Hepatocyte (in vitro differentiated cells): ENCODE measurements around the gene SF3B4. TPM values are rescaled to one million over a fixed set of nuclear protein-coding genes. Genes with fewer than 3 reads are reported as not detected.
A peak's percentile ranks its signal among the peaks of the same experiment; 100 is the strongest.

Source experiments
- DNase-seq: peaks from one replicate; pipeline ENCODE4 v3.0.0-alpha.2; 2016; ENCODE audit warnings: low spot score
- H2AFZ ChIP-seq: fragments of 200-600 bp; sonication (generic); 2 replicates; pipeline ENCODE4 v1.6.0; 2016; ENCODE audit warnings: antibody characterized with exemption, mild to moderate bottlenecking
- H3K27ac ChIP-seq: fragments of 200-600 bp; sonication (generic); 2 replicates; pipeline ENCODE4 v1.5.1; 2016; ENCODE audit warnings: mild to moderate bottlenecking
- H3K27me3 ChIP-seq: fragments of 200-600 bp; sonication (generic); 2 replicates; pipeline ENCODE4 v1.6.1; 2016
- H3K36me3 ChIP-seq: fragments of 200-600 bp; sonication (generic); replicated peaks from 2 replicates; pipeline ENCODE4 v1.5.1; 2016; ENCODE audit warnings: low read depth; ENCODE audit not compliant: insufficient read depth
- H3K4me1 ChIP-seq: fragments of 200-600 bp; sonication (generic); 2 replicates; pipeline ENCODE4 v1.5.1; 2016; ENCODE audit warnings: mild to moderate bottlenecking, moderate library complexity; ENCODE audit not compliant: insufficient read depth
- H3K4me2 ChIP-seq: fragments of 200-600 bp; sonication (generic); 2 replicates; pipeline ENCODE4 v1.6.0; 2016
- H3K4me3 ChIP-seq: fragments of 200-600 bp; sonication (generic); 2 replicates; pipeline ENCODE4 v1.5.1; 2016; ENCODE audit warnings: mild to moderate bottlenecking
- H3K79me2 ChIP-seq: fragments of 200-600 bp; sonication (generic); 2 replicates; pipeline ENCODE4 v1.6.0; 2017; ENCODE audit warnings: mild to moderate bottlenecking
- H3K9me2 ChIP-seq: fragments of 200-600 bp; sonication (generic); replicated peaks from 2 replicates; pipeline ENCODE4 v1.6.0; 2017; ENCODE audit warnings: mild to moderate bottlenecking; ENCODE audit not compliant: insufficient read depth
- H3K9me3 ChIP-seq: fragments of 200-600 bp; sonication (generic); 2 replicates; pipeline ENCODE4 v1.5.1; 2016; ENCODE audit warnings: low read depth, mild to moderate bottlenecking
- H4K20me1 ChIP-seq: fragments of 200-600 bp; sonication (generic); 2 replicates; pipeline ENCODE4 v1.6.0; 2016; ENCODE audit warnings: mild to moderate bottlenecking; ENCODE audit not compliant: insufficient read depth, poor library complexity, severe bottlenecking
- CTCF ChIP-seq: fragments of 200-600 bp; sonication (generic); IDR thresholded peaks from 2 replicates; pipeline ENCODE4 v1.5.1; 2016; ENCODE audit warnings: antibody characterized with exemption, mild to moderate bottlenecking; ENCODE audit not compliant: poor library complexity
- EZH2 ChIP-seq: fragments of 200-600 bp; sonication (generic); IDR thresholded peaks from 2 replicates; pipeline ENCODE4 v1.6.1; 2016; ENCODE audit warnings: antibody characterized with exemption, mild to moderate bottlenecking, borderline replicate concordance
- EZH2phosphoT487 ChIP-seq: fragments of 200-600 bp; sonication (generic); IDR thresholded peaks from one replicate; pipeline ENCODE4 v1.6.1; 2018; ENCODE audit warnings: antibody characterized with exemption, mild to moderate bottlenecking, low read depth, moderate library complexity; ENCODE audit not compliant: unreplicated experiment, severe bottlenecking
- WGBS: methylation state at CpG from one replicate; pipeline ENCODE4 v1.1.6; 2016; ENCODE audit warnings: low lambda C conversion rate; ENCODE audit errors: missing lambda C conversion rate; 5-methylcytosine and 5-hydroxymethylcytosine counted together
- polyA plus RNA-seq: library from polyadenylated mRNA; unstranded; fragments of >200 nt; fragmentation: Nextera tagmentation; extraction: Ambion mirVana; gene quantifications from 2 replicates; pipeline ENCODE4 v1.2.1, GENCODE V29; 2016
- total RNA-seq: library from RNA; depleted of rRNA; stranded (reverse); fragments of >200 nt; gene quantifications from 2 replicates; pipeline ENCODE4 v1.2.3, GENCODE V29; 2014

The SF3B4 gene
- total and polyA plus RNA-seq, 2 experiments from 2014 or later: 23.3 to 58.6 TPM

- Histone ChIP-seq H3K27me3 (no peaks in the 10 kb centered on the region), H3K9me3 (no peaks in the 10 kb centered on the region), H3K79me2 (no peaks in the 10 kb centered on the region), H3K4me2 (peak overlapping the region; percentile 92), H3K36me3 (no peaks in the 10 kb centered on the region), H2AFZ (no peak overlapping the region), H3K9me2 (no peaks in the 10 kb centered on the region), H3K27ac (no peak overlapping the region), H3K4me1 (peaks cover 8% of the 10 kb centered on the region), H3K4me3 (no peak overlapping the region), H4K20me1 (no peaks in the 10 kb centered on the region)
- TF ChIP-seq EZH2: no peak
- no peak for TF ChIP-seq EZH2phosphoT487
- no peak for TF ChIP-seq CTCF
- no peak for DNase-seq
- 80% methylated on average over 11 of the region's 11 CpGs for WGBS
These were observed 12.0 kb downstream of the SF3B4 start for GRCh38 chr1:149915429-149916192.

- Histone ChIP-seq H4K20me1 (no peaks in the 10 kb centered on the region), H3K27ac (no peak overlapping the region), H3K79me2 (no peaks in the 10 kb centered on the region), H3K4me2 (no peak overlapping the region), H3K9me3 (no peaks in the 10 kb centered on the region), H3K27me3 (no peaks in the 10 kb centered on the region), H3K4me3 (no peak overlapping the region), H3K36me3 (no peaks in the 10 kb centered on the region), H2AFZ (no peak overlapping the region), H3K4me1 (peaks cover 8% of the 10 kb centered on the region), H3K9me2 (no peaks in the 10 kb centered on the region)
- WGBS: 91% methylated on average over 1 of the region's 1 CpG
- DNase-seq: no peak
- TF ChIP-seq CTCF (no peak), EZH2phosphoT487 (no peak), EZH2 (no peak)
These were observed 13.1 kb downstream of the SF3B4 start for GRCh38 chr1:149914545-149914944.

GRCh38 chr1:149906570-149907075 lies 21.0 kb downstream of the SF3B4 start:
- Histone ChIP-seq H3K27ac (peak overlapping the region; percentile 55), H3K36me3 (no peaks in the 10 kb centered on the region), H4K20me1 (no peaks in the 10 kb centered on the region), H3K4me2 (no peak overlapping the region), H3K9me3 (no peaks in the 10 kb centered on the region), H3K9me2 (no peaks in the 10 kb centered on the region), H3K4me1 (no peaks in the 10 kb centered on the region), H3K27me3 (no peaks in the 10 kb centered on the region), H2AFZ (no peak overlapping the region), H3K4me3 (no peak overlapping the region), H3K79me2 (no peaks in the 10 kb centered on the region)
- TF ChIP-seq EZH2 (no peak), EZH2phosphoT487 (no peak), CTCF (no peak)
- no peak for DNase-seq
- WGBS: 66% methylated on average over 10 of the region's 10 CpGs
